Right ventricle myocardium inferior (tissue), 1 donor: ENCODE measurements around the gene MAZ. TPM values are rescaled to one million over a fixed set of nuclear protein-coding genes. Genes with fewer than 3 reads are reported as not detected.
"Not testable (repeated sequence)": the region's sequence is repeated elsewhere in the genome, so short reads cannot be mapped to it uniquely, and the experiment has no call there.

Experiments
- ATAC-seq: fragments of 200-7000 bp; cut with Tn5 transposase; one replicate; pipeline ENCODE4 v1.9.1; 2020; ENCODE audit warnings: mild to moderate bottlenecking, moderate library complexity
- DNase-seq: peaks from one replicate; pipeline ENCODE4 v3.0.0; 2021; ENCODE audit errors: missing footprints
- intact Hi-C: fragments of 100-400 bp; cut with DNase I; formaldehyde crosslinking; loops from one replicate; pipeline ENCODE4 v1.11.0; 2022
- long read RNA-seq: library from polyadenylated mRNA; unstranded; transcript quantifications from one replicate; pipeline ENCODE4 v2.0.0, GENCODE V29; 2021
- total RNA-seq: library from RNA; stranded (reverse); fragmentation: NEBNext Ultra II Directional; extraction: Animal tissue kit (Norgen Biotek cat#: 25700); gene quantifications from one replicate; pipeline ENCODE4 v1.2.1, GENCODE V29; 2021
- donor health status: DM: no; HTN: yes; CAD: no; lungs with severe emphysema.

MAZ gene
- 92.0 TPM for total RNA-seq
- long read RNA-seq, transcript MAZ-202 (5 exons, 2,532 nt): major isoform, 28 of 57 reads
- long read RNA-seq, transcript MAZ-201 (6 exons, 2,698 nt): minor isoform, 18 of 57 reads
- long read RNA-seq, partial matches to known transcripts: 9 of 57 reads
- long read RNA-seq, other reads (novel, unspliced or antisense): 1 of 57 reads

GRCh38 chr16:29806099-29806579, at the start of gene MAZ:
Gene MAZ (plus strand): TSS chr16:29806529. CDS start chr16:29806702, 173 bp downstream.
- DNase-seq (no peak), ATAC-seq (no peak)
- intact Hi-C loops: loop anchor here (5.0 to 10.0 kb wide), 2 partner anchors 261 to 1089 kb away; partner anchors contain the start of genes ALDOA, BCL7C and CTF1

GRCh38 chr16:29756654-29757053, 49.7 kb upstream of the MAZ start:
- no peak for DNase-seq
- intact Hi-C loops: no loop called here
- ATAC-seq: no peak

GRCh38 chr16:29757086-29757485, 49.2 kb upstream of the MAZ start:
- intact Hi-C loops: not testable (repeated sequence)

GRCh38 chr16:29757950-29758466, 48.3 kb upstream of the MAZ start:
- DNase-seq (no peak), ATAC-seq (peak; percentile 70)
- intact Hi-C loops: no loop called here

More at GRCh38 chr16:29757086-29757485, 49.2 kb upstream of the MAZ start:
- not testable (repeated sequence) for DNase-seq, ATAC-seq

GRCh38 chr16:29760567-29761279, 45.6 kb upstream of the MAZ start:
- intact Hi-C loops: no loop called here
- DNase-seq: no peak
- no peak for ATAC-seq

- ATAC-seq, intact Hi-C loops, DNase-seq: not testable (repeated sequence)
Observed at GRCh38 chr16:29761280-29761651, 45.1 kb upstream of the MAZ start.

- intact Hi-C loops: no loop called here
- DNase-seq (no peak), ATAC-seq (no peak)
Observed at GRCh38 chr16:29761882-29762281, 44.4 kb upstream of the MAZ start.

GRCh38 chr16:29763326-29763725, 43.0 kb upstream of the MAZ start:
- ATAC-seq (no peak), DNase-seq (no peak)
- intact Hi-C loops: no loop called here

GRCh38 chr16:29765167-29766032, 40.9 kb upstream of the MAZ start:
- intact Hi-C loops: no loop called here
- no peak for DNase-seq
- no peak for ATAC-seq

- intact Hi-C loops: no loop called here
- ATAC-seq (no peak), DNase-seq (no peak)
Observed at GRCh38 chr16:29766571-29766970, 39.8 kb upstream of the MAZ start.

- intact Hi-C loops: no loop called here
- ATAC-seq: no peak
- no peak for DNase-seq
Observed at GRCh38 chr16:29767062-29767461, 39.3 kb upstream of the MAZ start.

GRCh38 chr16:29769507-29769906, 36.8 kb upstream of the MAZ start:
- DNase-seq (no peak), ATAC-seq (no peak)
- intact Hi-C loops: no loop called here

GRCh38 chr16:29770250-29770929, 35.9 kb upstream of the MAZ start:
- DNase-seq (no peak), ATAC-seq (no peak)
- intact Hi-C loops: no loop called here

- intact Hi-C loops, DNase-seq, ATAC-seq: not testable (repeated sequence)
Observed at GRCh38 chr16:29772330-29772729, 34.0 kb upstream of the MAZ start.

GRCh38 chr16:29774730-29775129, 31.6 kb upstream of the MAZ start:
- intact Hi-C loops: no loop called here
- ATAC-seq (no peak), DNase-seq (no peak)

GRCh38 chr16:29775742-29776408, 30.5 kb upstream of the MAZ start:
- ATAC-seq (no peak), DNase-seq (no peak)
- intact Hi-C loops: no loop called here

GRCh38 chr16:29777576-29778350, 28.6 kb upstream of the MAZ start, which contains the start of gene ZG16:
Gene ZG16 (plus strand): TSS chr16:29778256. CDS start chr16:29779267, 1,011 bp downstream.
- DNase-seq (no peak), ATAC-seq (no peak)
- intact Hi-C loops: no loop called here
